A549 (cell line): ENCODE data around the gene CLRN2. TPM values are rescaled to one million over a fixed set of nuclear protein-coding genes. Genes with fewer than 3 reads are reported as not detected.

Source experiments
- ATAC-seq, 2 experiments: fragments of 200-7000 bp in 1 of 2; fragments of >200 bp in 1 of 2; cut with Nextera tagmentation in 1 of 2; cut with Tn5 transposase in 1 of 2; 3 replicates each; pipeline versions ENCODE4 v1.8.0 to v1.9.1; 2018 to 2020; ENCODE audit warnings: mild to moderate bottlenecking in 1 of 2, moderate library complexity in 1 of 2
- CTCF ChIA-PET: fragments of 300-600 bp; sonication (Branson Sonifier 250); formaldehyde crosslinking; extraction: SDS; loops from one replicate; lab custom pipeline; 2021; ENCODE audit warnings: antibody characterized with exemption, inconsistent platforms; lab: Yijun Ruan, JAX
- POLR2A ChIA-PET: fragments of 350-600 bp; formaldehyde crosslinking; extraction: SDS; loops from one replicate; lab custom pipeline; 2021; ENCODE audit warnings: antibody characterized with exemption, inconsistent platforms; lab: Yijun Ruan, JAX
- DNase-seq, 2 experiments: peaks; one replicate each; pipeline versions ENCODE4 v3.0.0 to v3.0.0-alpha.2; 2011 to 2016; ENCODE audit warnings: low read depth in 1 of 2, low spot score in 1 of 2
- FAIRE-seq: peaks from 2 replicates; lab custom pipeline; 2011; peaks lifted over from hg19 to GRCh38; lab: Jason Lieb, UNC
- H3K27ac ChIP-seq, 2 experiments: fragments of >200 bp; sonication (Bioruptor Twin); formaldehyde crosslinking; 3 replicates each; pipeline ENCODE4 v1.5.1; 2016 to 2017
- H3K4me1 ChIP-seq: fragments of >200 bp; sonication (Bioruptor Twin); formaldehyde crosslinking; 3 replicates; pipeline ENCODE4 v1.6.1; 2016
- H3K4me2 ChIP-seq: fragments of >200 bp; sonication (Bioruptor Twin); formaldehyde crosslinking; 3 replicates; pipeline ENCODE4 v1.6.1; 2016
- H3K4me3 ChIP-seq: fragments of >200 bp; sonication (Bioruptor Twin); formaldehyde crosslinking; 3 replicates; pipeline ENCODE4 v1.5.1; 2016
- H3K9me3 ChIP-seq: fragments of >200 bp; sonication (Bioruptor Twin); formaldehyde crosslinking; 3 replicates; pipeline ENCODE4 v1.6.1; 2016
- ATOH8 ChIP-seq: fragments of 250-450 bp; sonication (Bioruptor Pico); IDR thresholded peaks from 2 replicates; pipeline ENCODE4 v1.5.0; 2020; ENCODE audit warnings: low read depth, mild to moderate bottlenecking, moderate library complexity
- BHLHE40 ChIP-seq: IDR thresholded peaks from 2 replicates; pipeline ENCODE4 v1.6.1; 2012; ENCODE audit warnings: low read depth, low read length, inconsistent platforms
- CEBPB ChIP-seq, 2 experiments: fragments of >200 bp in 1 of 2; sonication (Bioruptor Twin) in 1 of 2; formaldehyde crosslinking in 1 of 2; IDR thresholded peaks; 2 replicates each; pipeline ENCODE4 v1.6.1; 2012 to 2016
- EHF ChIP-seq: fragments of 250-450 bp; sonication (Bioruptor Pico); IDR thresholded peaks from 2 replicates; pipeline ENCODE4 v1.5.0; 2020; ENCODE audit warnings: mild to moderate bottlenecking
- EHMT2 ChIP-seq: fragments of 200-600 bp; sonication (generic); IDR thresholded peaks from 2 replicates; pipeline ENCODE4 v1.6.1; 2016; ENCODE audit warnings: antibody characterized with exemption, low read depth, mild to moderate bottlenecking, moderate library complexity
- EP300 ChIP-seq, 2 experiments: fragments of >200 bp; sonication (Bioruptor Twin); formaldehyde crosslinking; IDR thresholded peaks; 2 replicates in 1 of 2; 3 replicates in 1 of 2; pipeline ENCODE4 v1.6.1; 2016 to 2017
- FOSB ChIP-seq: fragments of 250-450 bp; sonication (Bioruptor Pico); IDR thresholded peaks from 2 replicates; pipeline ENCODE4 v1.5.0; 2020; ENCODE audit warnings: mild to moderate bottlenecking, moderate library complexity
- FOSL2 ChIP-seq, 2 experiments: fragments of 450-650 bp in 1 of 2; fragments of >200 bp in 1 of 2; sonication (Bioruptor Twin) in 1 of 2; formaldehyde crosslinking; IDR thresholded peaks; 2 replicates each; pipeline versions ENCODE4 v1.5.0 to v1.6.1; 2016 to 2020; ENCODE audit warnings: mild to moderate bottlenecking in 1 of 2, moderate library complexity in 1 of 2
- HOXB5 ChIP-seq: fragments of 250-450 bp; sonication (Bioruptor Pico); IDR thresholded peaks from 2 replicates; pipeline ENCODE4 v1.5.0; 2020; ENCODE audit warnings: mild to moderate bottlenecking, moderate library complexity
- KDM1A ChIP-seq: fragments of 200-600 bp; sonication (generic); IDR thresholded peaks from 2 replicates; pipeline ENCODE4 v1.6.1; 2016; ENCODE audit warnings: low read depth, mild to moderate bottlenecking
- MYC ChIP-seq: IDR thresholded peaks from 2 replicates; pipeline ENCODE4 v1.6.1; 2012; ENCODE audit warnings: mild to moderate bottlenecking, inconsistent platforms, low read length, improper control_type of control experiment, borderline replicate concordance
- NR3C1 ChIP-seq: fragments of >200 bp; sonication (Bioruptor Twin); formaldehyde crosslinking; IDR thresholded peaks from 3 replicates; pipeline ENCODE4 v1.6.1; 2017
- POLR2A ChIP-seq: IDR thresholded peaks from 2 replicates; pipeline ENCODE4 v1.6.1; 2012; ENCODE audit warnings: mild to moderate bottlenecking, low read length
- POLR2AphosphoS2 ChIP-seq: conservative IDR thresholded peaks from 2 replicates; pipeline ENCODE4 v1.6.1; 2012; ENCODE audit warnings: low read length, improper control_type of control experiment, inconsistent platforms
- RAD21 ChIP-seq, 2 experiments: fragments of >200 bp in 1 of 2; sonication (Bioruptor Twin) in 1 of 2; formaldehyde crosslinking in 1 of 2; IDR thresholded peaks in 1 of 2; conservative IDR thresholded peaks in 1 of 2; 2 replicates in 1 of 2; 3 replicates in 1 of 2; pipeline ENCODE4 v1.6.1; 2012 to 2018; ENCODE audit warnings: inconsistent platforms in 1 of 2
- REST ChIP-seq: fragments of 200-600 bp; sonication (generic); IDR thresholded peaks from 2 replicates; pipeline ENCODE4 v1.6.1; 2016; ENCODE audit warnings: antibody characterized with exemption, mild to moderate bottlenecking, moderate library complexity
- USF2 ChIP-seq: fragments of 450-650 bp; IDR thresholded peaks from 2 replicates; pipeline ENCODE4 v1.6.1; 2014; ENCODE audit warnings: antibody characterized with exemption
- ZNF302 ChIP-seq: fragments of 250-450 bp; sonication (Bioruptor Pico); IDR thresholded peaks from 2 replicates; pipeline ENCODE4 v1.9.0; 2021; ENCODE audit warnings: inconsistent platforms, mild to moderate bottlenecking, moderate library complexity
- WGBS: methylation state at CpG from one replicate; pipeline ENCODE4 v1.1.6; 2017; ENCODE audit errors: missing lambda C conversion rate; 5-methylcytosine and 5-hydroxymethylcytosine counted together
- polyA plus RNA-seq, 4 experiments: library from polyadenylated mRNA; depleted of rRNA in 3 of 4; stranded (reverse); fragments of >200 nt; fragmentation: RNase III in 1 of 4; extraction: RNeasy Plus Mini Kit Qiagen cat#74134 plus additional on column Dnase treatment in 1 of 4; gene quantifications; 2 replicates in 3 of 4; 3 replicates in 1 of 4; pipeline ENCODE4 v1.2.3, GENCODE V29; 2011 to 2017

Gene CLRN2
- polyA plus RNA-seq, 2 of the 4 experiments (the other 2 are of a cell fraction) = not detected

- Histone ChIP-seq H3K27ac (no peak overlapping the region), H3K4me1 (no peaks in the 10 kb centered on the region), H3K4me2 (no peak overlapping the region), H3K9me3 (no peaks in the 10 kb centered on the region), H3K4me3 (no peak overlapping the region)
- DNase-seq = no peak
- FAIRE-seq = no peak
- 71% methylated on average over 10 of the region's 10 CpGs for WGBS
- ChIA-PET POLR2A (no interaction called here), CTCF (no interaction called here)
- no peak for ATAC-seq
- TF ChIP-seq ZNF302 (no peak), EHF (CRISPR knock-in tag) (no peak), EP300 (IDR thresholded peaks at IDR 0.05) (no peak)
Measured at GRCh38 chr4:17528551-17529165, 13.7 kb downstream of the CLRN2 start.

GRCh38 chr4:17531538-17532285 is 16.7 kb downstream of the CLRN2 start:
- TF ChIP-seq HOXB5 (CRISPR knock-in tag) = no peak
- Histone ChIP-seq H3K4me1 (no peaks in the 10 kb centered on the region), H3K4me3 (no peak overlapping the region), H3K27ac (no peak overlapping the region), H3K4me2 (no peak overlapping the region), H3K9me3 (no peaks in the 10 kb centered on the region)
- POLR2A ChIA-PET = no interaction called here
- CTCF ChIA-PET = no interaction called here
- FAIRE-seq (no peak), DNase-seq (no peak), ATAC-seq (no peak)
- 33% methylated on average over 7 of the region's 8 CpGs for WGBS

- no peak for ATAC-seq
- no peak overlapping the region for H3K4me3 ChIP-seq
- no peak for DNase-seq
- H3K4me1 ChIP-seq = no peaks in the 10 kb centered on the region
- no peaks in the 10 kb centered on the region for H3K9me3 ChIP-seq
- ChIA-PET POLR2A (no interaction called here), CTCF (no interaction called here)
- TF ChIP-seq ATOH8 = no peak
- TF ChIP-seq BHLHE40 = no peak
- TF ChIP-seq POLR2AphosphoS2 = no peak
- TF ChIP-seq USF2 = no peak
- TF ChIP-seq POLR2A = no peak
- TF ChIP-seq KDM1A = no peak
- no peak for TF ChIP-seq REST
- no peak for TF ChIP-seq CEBPB (IDR thresholded peaks at IDR 0.05)
- TF ChIP-seq EHMT2 = no peak
- TF ChIP-seq RAD21 (conservative IDR thresholded peaks at IDR 0.05 in 1 of 2, IDR thresholded peaks at IDR 0.05 in 1 of 2) = no peak
- TF ChIP-seq FOSB (CRISPR knock-in tag) = no peak
- no peak for TF ChIP-seq FOSL2 (IDR thresholded peaks at IDR 0.05)
- no peak for TF ChIP-seq FOSL2 (CRISPR knock-in tag; IDR thresholded peaks at IDR 0.05)
- TF ChIP-seq MYC = no peak
- TF ChIP-seq NR3C1 = no peak
- WGBS = 71% methylated on average over 4 of the region's 4 CpGs
- no peak overlapping the region for H3K4me2 ChIP-seq
- no peak overlapping the region for H3K27ac ChIP-seq
- no peak for FAIRE-seq
Measured at GRCh38 chr4:17534705-17535104, 19.7 kb downstream of the CLRN2 start.
